Esophagus muscularis mucosa (tissue), 4 donors: Measurements from ENCODE around the gene DIP2C. TPM values are rescaled to one million over a fixed set of nuclear protein-coding genes. Genes with fewer than 3 reads are reported as not detected.
"Not testable (repeated sequence)": the region's sequence is repeated elsewhere in the genome, so short reads cannot be mapped to it uniquely, and the experiment has no call there.

Experiments
- DNase-seq: peaks from one replicate; pipeline ENCODE4 v3.0.0-alpha.2; 2017; ENCODE audit errors: extremely low spot score
- H3K27ac ChIP-seq, 4 donors: fragments of 200-600 bp; sonication (generic); replicated peaks in 1 of 4; 1 replicate in 3 of 4; 2 replicates in 1 of 4; pipeline ENCODE4 v1.5.1; 2016 to 2019; ENCODE audit warnings: mild to moderate bottlenecking in 1 of 4
- H3K27me3 ChIP-seq, 4 donors: fragments of 200-600 bp; sonication (generic); one replicate each; pipeline versions ENCODE4 v1.5.1 to v1.6.0; 2016 to 2019
- H3K36me3 ChIP-seq, 4 donors: fragments of 200-600 bp; sonication (generic); one replicate each; pipeline ENCODE4 v1.5.1; 2016 to 2019
- H3K4me1 ChIP-seq, 4 donors: fragments of 200-600 bp; sonication (generic); one replicate each; pipeline ENCODE4 v1.5.1; 2016 to 2019
- H3K4me3 ChIP-seq, 4 donors: fragments of 200-600 bp; sonication (generic); 1 replicate in 2 of 4; 2 replicates in 2 of 4; pipeline ENCODE4 v1.5.1; 2016 to 2019; ENCODE audit warnings: mild to moderate bottlenecking in 4 of 4, moderate library complexity in 1 of 4
- H3K9me3 ChIP-seq, 4 donors: fragments of 200-600 bp; sonication (generic); 1 replicate in 3 of 4; 2 replicates in 1 of 4; pipeline ENCODE4 v1.5.1; 2016 to 2019
- CTCF ChIP-seq, 3 experiments: fragments of 200-600 bp in 2 of 3; fragments of 450-650 bp in 1 of 3; sonication (generic) in 2 of 3; IDR thresholded peaks; one replicate each; pipeline ENCODE4 v1.5.1; 2017 to 2019; ENCODE audit warnings: antibody characterized with exemption in 3 of 3, mild to moderate bottlenecking in 2 of 3, moderate library complexity in 1 of 3
- EP300 ChIP-seq: sonication (generic); formaldehyde crosslinking; IDR thresholded peaks from one replicate; pipeline ENCODE4 v1.6.1; 2017; ENCODE audit warnings: antibody characterized with exemption
- POLR2A ChIP-seq: fragments of 450-650 bp; IDR thresholded peaks from one replicate; pipeline ENCODE4 v1.6.1; 2017; ENCODE audit warnings: antibody characterized with exemption, moderate library complexity, mild to moderate bottlenecking, low read depth
- POLR2AphosphoS5 ChIP-seq, 2 donors: sonication (generic); formaldehyde crosslinking; IDR thresholded peaks; one replicate each; pipeline ENCODE4 v1.6.1; 2017; ENCODE audit warnings: antibody characterized with exemption in 2 of 2
- WGBS: methylation state at CpG from one replicate; pipeline ENCODE4 v1.1.5; 2018; 5-methylcytosine and 5-hydroxymethylcytosine counted together
- intact Hi-C: fragments of 100-400 bp; cut with DNase I; formaldehyde crosslinking; loops from one replicate; pipeline ENCODE4 v1.15.1; 2023
- total RNA-seq, 4 donors: library from RNA; depleted of rRNA; stranded (reverse); fragments of >200 nt; gene quantifications; one replicate each; pipeline versions ENCODE4 v1.1.0 to v1.2.1, GENCODE V29; 2016

DIP2C gene
- total RNA-seq, 4 donors from 2014 or later, result 38.6 to 66.4 (median 55.7) TPM

- intact Hi-C loops, result no loop called here
- no peaks in the 10 kb centered on the region for H3K4me1 ChIP-seq
- H3K27me3 ChIP-seq, result no peaks in the 10 kb centered on the region
- TF ChIP-seq POLR2AphosphoS5 (IDR thresholded peaks at IDR 0.05) (no peak), EP300 (no peak), POLR2A (no peak), CTCF (IDR thresholded peaks at IDR 0.05) (no peak)
- DNase-seq, result no peak
- 77% methylated on average over 3 of the region's 3 CpGs for WGBS
- peaks cover 0 to 27% (median 17%) of the 10 kb centered on the region in 4 donors for H3K36me3 ChIP-seq
- no peaks in the 10 kb centered on the region for H3K9me3 ChIP-seq
- no peak overlapping the region for H3K27ac ChIP-seq
- H3K4me3 ChIP-seq, result no peak overlapping the region
Observed at GRCh38 chr10:435397-435796, 254.1 kb downstream of the DIP2C start.

GRCh38 chr10:429696-430095, 259.8 kb downstream of the DIP2C start:
- TF ChIP-seq POLR2AphosphoS5 (IDR thresholded peaks at IDR 0.05) (no peak), CTCF (IDR thresholded peaks at IDR 0.05) (no peak), EP300 (no peak), POLR2A (no peak)
- DNase-seq, result no peak
- intact Hi-C loops, result no loop called here
- no peaks in the 10 kb centered on the region for H3K9me3 ChIP-seq
- H3K36me3 ChIP-seq, result no peaks in the 10 kb centered on the region
- no peaks in the 10 kb centered on the region for H3K27me3 ChIP-seq
- WGBS, result 94% methylated on average over 2 of the region's 2 CpGs
- H3K27ac ChIP-seq, result no peak overlapping the region
- H3K4me1 ChIP-seq, result no peaks in the 10 kb centered on the region
- no peak overlapping the region for H3K4me3 ChIP-seq

- Histone ChIP-seq H3K36me3 (peaks cover 0 to under 1% (median 0%) of the 10 kb centered on the region in 4 donors), H3K27ac (no peak overlapping the region), H3K4me1 (no peaks in the 10 kb centered on the region), H3K4me3 (no peak overlapping the region), H3K9me3 (no peaks in the 10 kb centered on the region), H3K27me3 (no peaks in the 10 kb centered on the region)
- intact Hi-C loops, result no loop called here
- DNase-seq, result no peak
- 70% methylated on average over 9 of the region's 9 CpGs for WGBS
- no peak for TF ChIP-seq POLR2A
- no peak for TF ChIP-seq EP300
- TF ChIP-seq POLR2AphosphoS5 (IDR thresholded peaks at IDR 0.05), result no peak
- TF ChIP-seq CTCF (IDR thresholded peaks at IDR 0.05), result no peak
Observed at GRCh38 chr10:427761-428519, 261.5 kb downstream of the DIP2C start.

- H3K27me3 ChIP-seq, result not testable (repeated sequence)
Observed at GRCh38 chr10:425365-425764, 264.1 kb downstream of the DIP2C start.

GRCh38 chr10:424724-425123, 264.7 kb downstream of the DIP2C start:
- H3K4me3 ChIP-seq, H3K27ac ChIP-seq, H3K9me3 ChIP-seq, H3K27me3 ChIP-seq, intact Hi-C loops, H3K4me1 ChIP-seq, DNase-seq: not testable (repeated sequence)
- peaks cover 7 to 24% (median 21%) of the 10 kb centered on the region in 4 donors for H3K36me3 ChIP-seq
- WGBS, result 88% methylated on average over 10 of the region's 11 CpGs

More at GRCh38 chr10:425365-425764, 264.1 kb downstream of the DIP2C start:
- H3K36me3 ChIP-seq, result peaks cover under 1 to 18% (median 15%) of the 10 kb centered on the region in 4 donors
- intact Hi-C loops, H3K4me1 ChIP-seq, H3K27ac ChIP-seq, DNase-seq, H3K9me3 ChIP-seq, H3K4me3 ChIP-seq: not testable (repeated sequence)
- over 99% methylated on average over 12 of the region's 12 CpGs for WGBS

- H3K36me3 ChIP-seq, result peaks cover 9 to 40% (median 35%) of the 10 kb centered on the region in 4 donors
- no peaks in the 10 kb centered on the region for H3K9me3 ChIP-seq
- no peak for TF ChIP-seq POLR2A
- no peak for TF ChIP-seq EP300
- TF ChIP-seq POLR2AphosphoS5 (IDR thresholded peaks at IDR 0.05), result no peak
- no peak for TF ChIP-seq CTCF (IDR thresholded peaks at IDR 0.05)
- no peak overlapping the region for H3K27ac ChIP-seq
- peak; percentile 53 for DNase-seq
- H3K4me3 ChIP-seq, result no peak overlapping the region
- H3K27me3 ChIP-seq, result no peaks in the 10 kb centered on the region
- intact Hi-C loops, result no loop called here
- no peaks in the 10 kb centered on the region for H3K4me1 ChIP-seq
- 78% methylated on average over 7 of the region's 7 CpGs for WGBS
Observed at GRCh38 chr10:423178-423577, 266.3 kb downstream of the DIP2C start.
